MG63 (cell line): Measurements from ENCODE around the gene CCDC27. TPM values are rescaled to one million over a fixed set of nuclear protein-coding genes. Genes with fewer than 3 reads are reported as not detected.
"Not testable (repeated sequence)": the region's sequence is repeated elsewhere in the genome, so short reads cannot be mapped to it uniquely, and the experiment has no call there.

Experiments
- DNase-seq: peaks from one replicate; pipeline ENCODE4 v3.0.0-alpha.2; 2020
- H3K27me3 ChIP-seq: fragments of 250-450 bp; sonication (Bioruptor Pico); 2 replicates; pipeline ENCODE4 v1.5.1; 2020; ENCODE audit warnings: mild to moderate bottlenecking, moderate library complexity
- H3K36me3 ChIP-seq: fragments of 250-450 bp; sonication (Bioruptor Pico); 2 replicates; pipeline ENCODE4 v1.5.1; 2020; ENCODE audit warnings: mild to moderate bottlenecking, moderate library complexity
- H3K4me3 ChIP-seq: fragments of 250-450 bp; sonication (Bioruptor Pico); 2 replicates; pipeline ENCODE4 v1.5.1; 2020; ENCODE audit warnings: mild to moderate bottlenecking, moderate library complexity
- H3K9me3 ChIP-seq: fragments of 250-450 bp; sonication (Bioruptor Pico); 2 replicates; pipeline ENCODE4 v1.5.1; 2020; ENCODE audit warnings: mild to moderate bottlenecking, moderate library complexity
- total RNA-seq: library from RNA; depleted of rRNA; stranded (reverse); fragments of >200 nt; shearing (Covaris generic); gene quantifications from 2 replicates; pipeline ENCODE4 v1.2.3, GENCODE V29; 2014; ENCODE audit warnings: low replicate concordance

Gene CCDC27
- total RNA-seq, 1 experiment from 2014 or later, result not detected

GRCh38 chr1:3743826-3744225, 8.4 kb upstream of the CCDC27 start:
- Histone ChIP-seq H3K36me3 (peaks cover 11% of the 10 kb centered on the region), H3K4me3 (no peak overlapping the region), H3K9me3 (no peaks in the 10 kb centered on the region), H3K27me3 (no peaks in the 10 kb centered on the region)
- no peak for DNase-seq

DNA sequence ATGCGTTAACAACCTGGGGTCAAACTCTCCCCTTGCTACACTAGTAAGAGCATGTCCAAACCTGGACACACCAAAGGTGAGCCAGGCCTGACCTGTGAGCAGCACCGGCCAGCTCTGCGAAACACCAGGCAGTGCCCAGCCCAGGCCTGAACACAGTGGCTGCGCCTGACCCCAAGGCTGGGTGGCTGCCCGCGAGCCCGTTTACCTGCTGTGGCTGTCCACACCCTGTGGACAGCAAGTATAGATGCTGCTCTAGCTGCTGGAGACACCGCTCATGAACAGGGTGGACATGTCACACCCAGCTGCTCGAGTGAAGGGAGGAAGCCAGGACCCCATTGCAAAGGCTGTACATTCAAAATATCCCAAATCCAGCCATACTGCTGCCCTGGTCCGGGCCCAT, 7.6 kb upstream of the CCDC27 start:
- peaks cover 11% of the 10 kb centered on the region for H3K36me3 ChIP-seq
- H3K4me3 ChIP-seq, result no peak overlapping the region
- no peaks in the 10 kb centered on the region for H3K9me3 ChIP-seq
- no peak for DNase-seq
- H3K27me3 ChIP-seq, result no peaks in the 10 kb centered on the region

DNA sequence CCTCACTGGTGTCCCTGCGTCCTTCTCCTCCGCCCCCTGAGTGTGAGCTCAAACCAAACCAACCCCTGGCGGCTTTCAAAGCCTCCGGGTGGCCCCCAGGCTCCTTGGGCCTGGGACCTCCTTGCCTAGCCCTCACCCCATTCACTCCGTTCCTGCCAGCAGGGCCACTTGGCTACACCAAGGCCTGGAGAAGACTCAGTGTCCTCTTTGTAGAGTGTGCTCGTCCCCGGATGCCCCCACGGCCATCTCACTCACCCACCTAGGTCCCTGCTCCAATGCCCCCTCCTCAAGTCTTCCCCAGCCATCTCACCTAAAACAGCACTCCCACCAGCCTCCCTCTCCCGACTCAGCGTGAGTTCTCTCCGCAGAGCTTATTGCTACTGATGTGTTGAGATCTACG, 7.2 kb upstream of the CCDC27 start:
- Histone ChIP-seq H3K36me3 (peaks cover 10% of the 10 kb centered on the region), H3K4me3 (no peak overlapping the region), H3K27me3 (no peaks in the 10 kb centered on the region), H3K9me3 (no peaks in the 10 kb centered on the region)
- DNase-seq, result no peak

DNA sequence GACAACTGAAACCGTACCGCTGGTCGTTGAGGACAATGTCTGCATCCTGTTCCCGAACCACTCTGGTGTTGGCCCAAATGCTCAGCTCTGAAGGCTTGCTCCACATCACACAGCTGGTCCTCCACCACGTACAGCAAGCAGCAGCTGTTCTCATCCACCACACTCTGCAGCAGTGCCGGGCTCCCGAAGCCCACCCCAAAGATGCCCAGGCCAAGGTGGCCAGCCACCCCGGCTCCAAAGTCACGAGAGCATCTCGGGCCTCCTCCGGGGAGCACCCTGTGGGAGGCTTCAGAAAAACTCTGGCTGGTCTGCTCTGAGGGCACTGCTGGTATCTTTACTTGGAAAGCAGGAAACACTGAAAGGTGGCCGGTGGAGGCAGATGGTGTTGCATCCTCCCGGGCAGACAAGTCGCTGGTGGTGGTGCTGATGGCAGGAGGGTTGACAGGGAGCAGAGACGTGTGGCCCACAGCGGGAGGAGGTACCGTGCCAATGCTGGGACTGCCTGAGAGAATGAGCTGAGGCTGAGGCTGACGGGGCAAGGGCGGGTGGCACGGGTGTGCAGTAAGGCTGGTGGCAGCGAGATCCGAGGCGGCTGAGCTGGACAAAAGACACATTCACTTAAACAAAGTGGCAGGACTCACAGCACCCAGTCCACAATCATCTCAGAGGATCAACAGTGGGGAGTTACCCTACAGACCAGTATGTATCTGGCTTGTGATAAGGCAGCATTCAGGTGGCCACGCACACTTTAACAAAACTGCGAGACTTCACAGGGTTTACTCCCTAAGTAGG, 6.5 kb upstream of the CCDC27 start:
- Histone ChIP-seq H3K27me3 (no peaks in the 10 kb centered on the region), H3K36me3 (peaks cover 8% of the 10 kb centered on the region), H3K9me3 (no peaks in the 10 kb centered on the region), H3K4me3 (peak overlapping the region; percentile 70; the same call in 1 of the 2 replicates)
- no peak for DNase-seq

GRCh38 chr1:3746389-3746829, 5.8 kb upstream of the CCDC27 start:
- Histone ChIP-seq H3K4me3 (peak overlapping the region; percentile 70), H3K27me3 (no peaks in the 10 kb centered on the region), H3K9me3 (no peaks in the 10 kb centered on the region), H3K36me3 (peaks cover 8% of the 10 kb centered on the region)
- DNase-seq, result no peak

DNA sequence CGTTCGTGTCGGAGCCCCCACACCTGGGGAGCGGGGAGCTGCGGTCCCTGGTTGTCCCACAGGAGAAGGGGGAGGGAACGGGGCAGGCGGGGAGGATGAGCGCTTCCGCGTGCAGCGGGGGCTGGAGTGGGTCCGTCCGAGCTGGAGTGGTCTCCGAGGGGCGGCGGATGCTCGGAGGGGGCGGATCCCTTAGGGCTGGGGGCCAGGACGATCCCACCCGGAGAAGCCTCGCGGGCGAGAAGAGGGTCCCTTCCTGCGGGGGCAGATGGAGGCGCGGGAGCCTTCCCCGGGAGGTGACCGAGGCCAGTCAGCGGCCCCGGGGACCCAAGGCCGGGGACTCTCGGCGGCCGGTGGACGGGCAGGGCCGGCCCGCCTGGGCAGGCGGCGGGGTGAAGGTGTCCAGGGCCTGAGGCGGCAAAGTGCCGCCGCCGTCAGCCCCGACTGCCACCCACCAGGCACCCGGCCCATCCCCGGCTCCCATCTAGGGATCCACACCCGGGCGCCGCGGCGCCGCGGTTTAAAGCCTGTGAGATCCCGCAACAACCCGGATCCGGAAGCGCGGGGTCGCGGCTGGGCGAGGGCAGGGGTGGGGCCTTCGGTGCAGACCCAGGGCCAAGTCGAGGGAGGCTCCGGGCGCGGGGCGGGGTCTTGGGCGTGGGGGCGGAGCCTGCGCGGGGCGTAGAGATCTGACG, 5.3 kb upstream of the CCDC27 start:
- peaks cover 8% of the 10 kb centered on the region for H3K36me3 ChIP-seq
- DNase-seq, result peak; percentile 91
- no peaks in the 10 kb centered on the region for H3K27me3 ChIP-seq
- H3K4me3 ChIP-seq, result peak overlapping the region; percentile 70
- no peaks in the 10 kb centered on the region for H3K9me3 ChIP-seq

- H3K4me3 ChIP-seq, result peak overlapping the region; percentile 70
- no peaks in the 10 kb centered on the region for H3K27me3 ChIP-seq
- peaks cover 5% of the 10 kb centered on the region; the same call in 1 of the 2 replicates for H3K36me3 ChIP-seq
- no peaks in the 10 kb centered on the region for H3K9me3 ChIP-seq
- DNase-seq, result no peak
These were observed 4.8 kb upstream of the CCDC27 start for GRCh38 chr1:3747522-3747848.

GRCh38 chr1:3747903-3748302, 4.3 kb upstream of the CCDC27 start:
- H3K4me3 ChIP-seq, result peak overlapping the region; percentile 70
- H3K36me3 ChIP-seq, result peaks cover under 1% of the 10 kb centered on the region; the same call in 1 of the 2 replicates
- DNase-seq, result no peak
- H3K9me3 ChIP-seq, result no peaks in the 10 kb centered on the region
- H3K27me3 ChIP-seq, result no peaks in the 10 kb centered on the region

DNA sequence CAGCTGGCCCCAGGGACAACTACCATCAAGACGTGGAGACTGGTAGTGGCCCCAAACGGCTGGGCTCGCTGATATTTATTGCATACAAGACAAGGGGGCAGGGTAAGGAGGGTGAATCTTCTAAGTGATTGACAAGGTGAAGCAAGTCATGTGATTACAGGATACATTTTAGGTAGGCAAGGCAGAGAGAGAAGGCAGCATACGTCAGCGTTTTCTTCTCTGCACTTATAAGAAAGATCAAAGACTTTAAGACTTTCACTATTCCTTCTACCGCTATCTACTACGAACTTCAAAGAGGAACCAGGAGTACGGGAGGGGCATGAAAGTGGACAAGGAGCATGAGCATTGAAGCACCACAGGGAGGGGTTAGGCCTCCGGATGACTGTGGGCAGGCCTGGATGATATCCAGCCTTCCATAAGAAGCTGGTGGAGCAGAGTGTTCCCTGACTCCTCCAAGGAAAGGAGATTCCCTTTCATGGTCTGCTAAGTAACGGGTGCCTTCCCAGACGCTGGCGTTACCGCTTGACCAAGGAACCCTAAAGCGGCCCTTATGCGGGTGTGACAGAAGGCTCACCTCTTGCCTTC, 3.8 kb upstream of the CCDC27 start:
- H3K27me3 ChIP-seq, DNase-seq, H3K36me3 ChIP-seq, H3K9me3 ChIP-seq, H3K4me3 ChIP-seq: not testable (repeated sequence)

GRCh38 chr1:3749512-3749911, 2.7 kb upstream of the CCDC27 start:
- DNase-seq, result no peak
- Histone ChIP-seq H3K27me3 (no peaks in the 10 kb centered on the region), H3K9me3 (no peaks in the 10 kb centered on the region), H3K4me3 (no peak overlapping the region), H3K36me3 (no peaks in the 10 kb centered on the region)

DNA sequence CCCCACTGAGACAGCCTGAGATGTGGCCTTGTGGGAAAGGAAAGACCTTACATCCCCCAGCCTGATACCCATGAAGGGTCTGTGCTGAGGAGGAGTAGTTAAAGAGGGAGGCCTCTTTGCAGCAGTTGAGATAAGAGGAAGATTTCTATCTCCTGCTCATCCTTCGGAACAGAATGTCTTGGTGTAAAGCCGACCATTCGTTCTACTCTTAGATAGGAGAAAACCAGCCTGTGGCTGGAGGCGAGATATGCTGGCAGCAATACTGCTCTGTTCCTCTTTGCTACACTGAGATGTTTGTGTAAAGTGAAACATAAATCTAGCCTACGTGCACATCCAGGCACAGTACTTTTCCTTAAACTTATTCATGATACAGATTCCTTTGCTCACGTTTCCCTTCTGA, 1.5 kb upstream of the CCDC27 start:
- Histone ChIP-seq H3K27me3 (no peaks in the 10 kb centered on the region), H3K9me3 (no peaks in the 10 kb centered on the region)
- no peak for DNase-seq

DNA sequence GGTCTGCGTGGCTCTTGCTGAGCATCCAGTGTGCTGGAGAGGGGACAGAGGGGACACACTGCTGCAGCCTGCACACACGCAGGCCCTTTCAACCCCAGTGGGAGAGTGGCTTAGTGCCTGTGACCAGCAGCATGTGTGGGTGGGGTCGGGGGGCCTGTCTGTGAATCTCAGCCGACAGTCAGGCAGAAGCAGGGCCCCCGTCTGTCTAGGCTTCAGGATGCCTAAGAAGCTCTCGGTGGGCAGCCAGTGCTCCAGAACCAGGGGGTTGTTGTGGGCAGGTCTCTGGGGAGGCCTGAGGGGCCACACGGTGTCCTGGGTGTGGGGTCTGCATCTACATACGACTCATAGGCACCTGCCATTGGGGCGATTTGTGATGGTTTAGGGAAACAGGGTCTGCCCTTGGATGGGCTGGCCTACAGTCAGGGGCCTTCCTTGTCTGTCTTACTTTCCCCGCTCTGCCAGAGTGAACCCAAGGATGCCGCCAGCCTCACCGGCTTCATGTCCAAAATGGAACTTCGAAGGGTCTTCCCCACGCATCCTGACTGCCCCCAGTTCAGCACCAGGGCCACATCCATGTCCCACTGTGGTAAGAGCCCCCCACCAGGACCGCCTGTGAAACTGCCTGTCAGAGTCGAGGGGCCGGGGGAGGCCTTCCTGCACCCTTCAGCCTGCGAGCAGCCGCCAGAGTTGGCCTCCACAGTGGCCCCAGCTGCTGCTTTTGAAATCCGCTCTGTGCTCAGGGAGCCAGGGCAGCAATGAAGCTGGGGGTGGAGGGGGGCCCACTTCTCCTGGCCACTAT, 1.6 kb downstream of the CCDC27 start:
- no peaks in the 10 kb centered on the region for H3K9me3 ChIP-seq
- H3K27me3 ChIP-seq, result no peaks in the 10 kb centered on the region
- H3K36me3 ChIP-seq, result no peaks in the 10 kb centered on the region
- no peak overlapping the region for H3K4me3 ChIP-seq
- DNase-seq, result no peak

More for the DNA sequence above, 1.5 kb upstream of the CCDC27 start:
- no peaks in the 10 kb centered on the region for H3K36me3 ChIP-seq
- H3K4me3 ChIP-seq, result no peak overlapping the region

- no peak overlapping the region for H3K4me3 ChIP-seq
- peaks cover 4% of the 10 kb centered on the region; the same call in 1 of the 2 replicates for H3K9me3 ChIP-seq
- H3K36me3 ChIP-seq, result no peaks in the 10 kb centered on the region
- no peak for DNase-seq
- H3K27me3 ChIP-seq, result no peaks in the 10 kb centered on the region; the same call in 1 of the 2 replicates
These were observed 4.1 kb downstream of the CCDC27 start for GRCh38 chr1:3756394-3756793.

- Histone ChIP-seq H3K9me3 (peaks cover 4% of the 10 kb centered on the region; the same call in 1 of the 2 replicates), H3K27me3 (no peaks in the 10 kb centered on the region; the same call in 1 of the 2 replicates), H3K4me3 (no peak overlapping the region), H3K36me3 (no peaks in the 10 kb centered on the region)
- no peak for DNase-seq
These were observed 6.9 kb downstream of the CCDC27 start for GRCh38 chr1:3759164-3759563.

- no peak for DNase-seq
- peaks cover 4% of the 10 kb centered on the region; the same call in 1 of the 2 replicates for H3K9me3 ChIP-seq
- H3K36me3 ChIP-seq, result no peaks in the 10 kb centered on the region
- no peak overlapping the region for H3K4me3 ChIP-seq
- H3K27me3 ChIP-seq, result no peaks in the 10 kb centered on the region; the same call in 1 of the 2 replicates
These were observed 7.5 kb downstream of the CCDC27 start for GRCh38 chr1:3759796-3760195.

GRCh38 chr1:3761296-3762010, 9.2 kb downstream of the CCDC27 start:
- no peaks in the 10 kb centered on the region for H3K36me3 ChIP-seq
- peaks cover 4% of the 10 kb centered on the region; the same call in 1 of the 2 replicates for H3K9me3 ChIP-seq
- no peaks in the 10 kb centered on the region; the same call in 1 of the 2 replicates for H3K27me3 ChIP-seq
- H3K4me3 ChIP-seq, result no peak overlapping the region
- no peak for DNase-seq
